ENCODE data around the gene SSH2.

The SSH2 gene

GRCh38 chr17:29591737-29592608 is 338.1 kb downstream of the SSH2 start:
- Histone ChIP-seq H3K4me1 (ENCODE audit: control insufficient read depth in 2 of 2, insufficient read depth in 1 of 2, low read depth in 1 of 2, low read length in 2 of 2) (peaks cover 50 to 54% of the 10 kb centered on the region in 2 donors), H3K4me3 (ENCODE audit: low read length in 2 of 2) (peak overlapping the region; percentile 66 to 73), H3K18ac (ENCODE audit: low read length) (no peak overlapping the region), H4K8ac (ENCODE audit: low read depth, low read length) (no peak overlapping the region), H2BK15ac (ENCODE audit: low read length) (peak overlapping the region; percentile 1), H3K27ac (replicated peaks; ENCODE audit: low read length) (peak overlapping the region; percentile 0), H3K79me1 (ENCODE audit: low read depth, low read length) (peaks cover 18% of the 10 kb centered on the region), H3K14ac (ENCODE audit: low read length) (no peak overlapping the region), H2BK5ac (ENCODE audit: low read length) (no peak overlapping the region), H4K91ac (ENCODE audit: low read depth, low read length, poor library complexity) (no peak overlapping the region), H3K36me3 (replicated peaks in 1 of 2; ENCODE audit: control insufficient read depth in 2 of 2, insufficient read depth in 2 of 2, low read length in 2 of 2) (no peaks in the 10 kb centered on the region), H2BK12ac (ENCODE audit: low read length) (no peak overlapping the region), H3K4me2 (ENCODE audit: insufficient read depth, low read length, poor library complexity, severe bottlenecking) (peak overlapping the region; percentile 85), H3K27me3 (ENCODE audit: control insufficient read depth in 3 of 3, insufficient read depth in 3 of 3, low read depth in 1 of 3, low read length in 3 of 3) (no peaks in the 10 kb centered on the region), H2AK5ac (ENCODE audit: low read depth, low read length) (no peak overlapping the region), H3K9me3 (replicated peaks in 1 of 2; ENCODE audit: control insufficient read depth in 2 of 2, insufficient read depth in 1 of 2, low read depth in 1 of 2, low read length in 2 of 2) (no peaks in the 10 kb centered on the region), H2BK120ac (ENCODE audit: low read depth, low read length) (no peak overlapping the region), H2AFZ (ENCODE audit: low read length) (peak overlapping the region; percentile 89), H3K9ac (ENCODE audit: low read depth, low read length, poor library complexity) (no peak overlapping the region), H3K23ac (ENCODE audit: low read depth, low read length, poor library complexity) (no peak overlapping the region), H3K4ac (ENCODE audit: low read length) (no peak overlapping the region)
- peak; percentile 91 for DNase-seq (ENCODE audit: low spot score)
- no CpG with 5 or more reads among the region's 25 CpGs for WGBS, 2 donors (ENCODE audit: extremely low coverage in 2 of 2, insufficient read length in 2 of 2, insufficient replicate concordance in 1 of 2)

- Histone ChIP-seq H3K27ac (replicated peaks; ENCODE audit: low read length) (peak overlapping the region; percentile 7), H3K36me3 (replicated peaks in 1 of 2; ENCODE audit: control insufficient read depth in 2 of 2, insufficient read depth in 2 of 2, low read length in 2 of 2) (no peaks in the 10 kb centered on the region), H3K27me3 (ENCODE audit: control insufficient read depth in 3 of 3, insufficient read depth in 3 of 3, low read depth in 1 of 3, low read length in 3 of 3) (no peaks in the 10 kb centered on the region), H2AFZ (ENCODE audit: low read length) (peak overlapping the region; percentile 89), H3K79me1 (ENCODE audit: low read depth, low read length) (peaks cover 18% of the 10 kb centered on the region), H3K4ac (ENCODE audit: low read length) (no peak overlapping the region), H2BK12ac (ENCODE audit: low read length) (no peak overlapping the region), H2AK5ac (ENCODE audit: low read depth, low read length) (peak overlapping the region; percentile 47), H2BK15ac (ENCODE audit: low read length) (no peak overlapping the region), H4K8ac (ENCODE audit: low read depth, low read length) (no peak overlapping the region), H3K4me2 (ENCODE audit: insufficient read depth, low read length, poor library complexity, severe bottlenecking) (peak overlapping the region; percentile 85), H2BK5ac (ENCODE audit: low read length) (peak overlapping the region; percentile 16), H3K14ac (ENCODE audit: low read length) (no peak overlapping the region), H3K18ac (ENCODE audit: low read length) (peak overlapping the region; percentile 94), H3K23ac (ENCODE audit: low read depth, low read length, poor library complexity) (no peak overlapping the region), H2BK120ac (ENCODE audit: low read depth, low read length) (no peak overlapping the region), H3K4me1 (ENCODE audit: control insufficient read depth in 2 of 2, insufficient read depth in 1 of 2, low read depth in 1 of 2, low read length in 2 of 2) (peaks cover 42 to 51% of the 10 kb centered on the region in 2 donors), H4K91ac (ENCODE audit: low read depth, low read length, poor library complexity) (no peak overlapping the region), H3K4me3 (ENCODE audit: low read length in 2 of 2) (peak overlapping the region; percentile 66 to 73), H3K9ac (ENCODE audit: low read depth, low read length, poor library complexity) (no peak overlapping the region), H3K9me3 (replicated peaks in 1 of 2; ENCODE audit: control insufficient read depth in 2 of 2, insufficient read depth in 1 of 2, low read depth in 1 of 2, low read length in 2 of 2) (no peaks in the 10 kb centered on the region)
- WGBS, 2 donors (ENCODE audit: extremely low coverage in 2 of 2, insufficient read length in 2 of 2, insufficient replicate concordance in 1 of 2) = no CpG with 5 or more reads among the region's 31 CpGs
- no peak for DNase-seq (ENCODE audit: low spot score)
Measured at GRCh38 chr17:29591146-29591736, 338.8 kb downstream of the SSH2 start.

GRCh38 chr17:29590411-29591145 is 339.4 kb downstream of the SSH2 start:
- H2BK12ac ChIP-seq (ENCODE audit: low read length) = peak overlapping the region; percentile 93
- peak overlapping the region; percentile 33 for H2BK15ac ChIP-seq (ENCODE audit: low read length)
- peak overlapping the region; percentile 47 for H2AK5ac ChIP-seq (ENCODE audit: low read depth, low read length)
- H3K23ac ChIP-seq (ENCODE audit: low read depth, low read length, poor library complexity) = peak overlapping the region; percentile 32
- H3K4me2 ChIP-seq (ENCODE audit: insufficient read depth, low read length, poor library complexity, severe bottlenecking) = peak overlapping the region; percentile 85
- peak overlapping the region; percentile 36 for H3K9ac ChIP-seq (ENCODE audit: low read depth, low read length, poor library complexity)
- WGBS, 2 donors (ENCODE audit: extremely low coverage in 2 of 2, insufficient read length in 2 of 2, insufficient replicate concordance in 1 of 2) = no CpG with 5 or more reads among the region's 30 CpGs
- H3K4me1 ChIP-seq (ENCODE audit: control insufficient read depth in 2 of 2, insufficient read depth in 1 of 2, low read depth in 1 of 2, low read length in 2 of 2) = peaks cover 39 to 49% of the 10 kb centered on the region in 2 donors
- no peaks in the 10 kb centered on the region for H3K36me3 ChIP-seq (replicated peaks in 1 of 2; ENCODE audit: control insufficient read depth in 2 of 2, insufficient read depth in 2 of 2, low read length in 2 of 2)
- H3K4me3 ChIP-seq (ENCODE audit: low read length in 2 of 2) = peak overlapping the region; percentile 1 to 66
- H3K18ac ChIP-seq (ENCODE audit: low read length) = peak overlapping the region; percentile 94
- H3K14ac ChIP-seq (ENCODE audit: low read length) = no peak overlapping the region
- H3K79me1 ChIP-seq (ENCODE audit: low read depth, low read length) = peaks cover 17% of the 10 kb centered on the region
- H2AFZ ChIP-seq (ENCODE audit: low read length) = peak overlapping the region; percentile 89
- H2BK120ac ChIP-seq (ENCODE audit: low read depth, low read length) = no peak overlapping the region
- DNase-seq (ENCODE audit: low spot score) = no peak
- H3K27ac ChIP-seq (replicated peaks; ENCODE audit: low read length) = no peak overlapping the region
- H3K4ac ChIP-seq (ENCODE audit: low read length) = no peak overlapping the region
- H3K9me3 ChIP-seq (replicated peaks in 1 of 2; ENCODE audit: control insufficient read depth in 2 of 2, insufficient read depth in 1 of 2, low read depth in 1 of 2, low read length in 2 of 2) = no peaks in the 10 kb centered on the region
- peak overlapping the region; percentile 16 for H2BK5ac ChIP-seq (ENCODE audit: low read length)
- H4K91ac ChIP-seq (ENCODE audit: low read depth, low read length, poor library complexity) = no peak overlapping the region
- no peaks in the 10 kb centered on the region for H3K27me3 ChIP-seq (ENCODE audit: control insufficient read depth in 3 of 3, insufficient read depth in 3 of 3, low read depth in 1 of 3, low read length in 3 of 3)
- H4K8ac ChIP-seq (ENCODE audit: low read depth, low read length) = no peak overlapping the region
